ENCODE results near the gene BICC1. TPM values are rescaled to one million over a fixed set of nuclear protein-coding genes. Genes with fewer than 3 reads are reported as not detected.

Gene BICC1
- total RNA-seq, 2 donors from 2014 or later = 8.3 to 15.7 TPM

- no peaks in the 10 kb centered on the region for H3K27me3 ChIP-seq
- TF ChIP-seq CTCF (IDR thresholded peaks at IDR 0.05) = peak; percentile 50 to 79
- H3K27ac ChIP-seq = no peak overlapping the region
- H3K4me1 ChIP-seq = no peaks in the 10 kb centered on the region
- no peak overlapping the region for H3K4me3 ChIP-seq
- H3K9me3 ChIP-seq = peaks cover 0 to 15% of the 10 kb centered on the region in 2 donors
- DNase-seq (ENCODE audit: low spot score) = no peak
- no peaks in the 10 kb centered on the region for H3K36me3 ChIP-seq
Measured at GRCh38 chr10:58531084-58531695, 18.5 kb downstream of the BICC1 start.

GRCh38 chr10:58535311-58535710 is 22.6 kb downstream of the BICC1 start:
- H3K9me3 ChIP-seq = peaks cover 0 to 15% of the 10 kb centered on the region in 2 donors
- no peak for TF ChIP-seq CTCF (IDR thresholded peaks at IDR 0.05)
- no peaks in the 10 kb centered on the region for H3K4me1 ChIP-seq
- no peak for DNase-seq (ENCODE audit: low spot score)
- H3K27me3 ChIP-seq = no peaks in the 10 kb centered on the region
- H3K27ac ChIP-seq = no peak overlapping the region
- H3K36me3 ChIP-seq = no peaks in the 10 kb centered on the region
- no peak overlapping the region for H3K4me3 ChIP-seq

- H3K4me1 ChIP-seq = peaks cover 0 to 10% of the 10 kb centered on the region in 2 donors
- H3K4me3 ChIP-seq = no peak overlapping the region
- H3K36me3 ChIP-seq = no peaks in the 10 kb centered on the region
- no peak overlapping the region for H3K27ac ChIP-seq
- no peaks in the 10 kb centered on the region for H3K27me3 ChIP-seq
- no peaks in the 10 kb centered on the region for H3K9me3 ChIP-seq
- TF ChIP-seq CTCF (IDR thresholded peaks at IDR 0.05) = no peak
- no peak for DNase-seq (ENCODE audit: low spot score)
Measured at GRCh38 chr10:58543141-58543540, 30.5 kb downstream of the BICC1 start.

- Histone ChIP-seq H3K4me3 (no peak overlapping the region), H3K36me3 (no peaks in the 10 kb centered on the region), H3K4me1 (peaks cover 0 to 10% of the 10 kb centered on the region in 2 donors), H3K27ac (no peak overlapping the region), H3K27me3 (no peaks in the 10 kb centered on the region), H3K9me3 (no peaks in the 10 kb centered on the region)
- no peak for DNase-seq (ENCODE audit: low spot score)
- TF ChIP-seq CTCF (IDR thresholded peaks at IDR 0.05) = no peak
Measured at GRCh38 chr10:58544135-58544534, 31.5 kb downstream of the BICC1 start.

GRCh38 chr10:58545427-58545826 is 32.8 kb downstream of the BICC1 start:
- Histone ChIP-seq H3K4me3 (no peak overlapping the region), H3K9me3 (no peaks in the 10 kb centered on the region), H3K27me3 (no peaks in the 10 kb centered on the region), H3K4me1 (peaks cover 0 to 10% of the 10 kb centered on the region in 2 donors), H3K27ac (peak overlapping the region in 1 of 2 donors; percentile 13), H3K36me3 (no peaks in the 10 kb centered on the region)
- no peak for TF ChIP-seq CTCF (IDR thresholded peaks at IDR 0.05)
- no peak for DNase-seq (ENCODE audit: low spot score)

DNA sequence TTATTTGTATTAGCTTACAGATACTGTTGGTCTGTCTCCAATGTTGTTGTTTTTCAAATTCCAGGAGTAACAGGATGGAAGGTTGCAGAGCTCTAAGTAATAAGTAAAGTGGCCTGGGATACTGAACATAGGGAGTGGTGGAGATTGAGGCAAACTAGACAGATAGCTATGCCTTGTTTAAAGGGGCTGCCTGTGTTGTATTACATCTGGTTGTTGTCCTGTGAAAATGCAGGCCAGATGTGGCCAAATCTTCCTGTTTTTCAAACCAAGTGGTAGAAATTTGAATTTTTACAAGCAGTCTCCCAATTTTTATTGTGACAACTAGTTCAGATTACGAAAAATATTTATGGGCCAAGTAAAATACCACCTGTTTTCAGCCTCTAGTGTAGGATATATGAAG is 33.5 kb downstream of the BICC1 start:
- TF ChIP-seq CTCF (IDR thresholded peaks at IDR 0.05) = no peak
- no peaks in the 10 kb centered on the region for H3K36me3 ChIP-seq
- no peak for DNase-seq (ENCODE audit: low spot score)
- H3K4me1 ChIP-seq = peaks cover 0 to 10% of the 10 kb centered on the region in 2 donors
- H3K27me3 ChIP-seq = no peaks in the 10 kb centered on the region
- no peaks in the 10 kb centered on the region for H3K9me3 ChIP-seq
- no peak overlapping the region for H3K4me3 ChIP-seq
- peak overlapping the region in 1 of 2 donors; percentile 13 for H3K27ac ChIP-seq
